Spleen (tissue), 11 donors: ENCODE results near the gene ITPA. TPM values are rescaled to one million over a fixed set of nuclear protein-coding genes. Genes with fewer than 3 reads are reported as not detected.

Source experiments
- DNase-seq: peaks from one replicate; pipeline ENCODE4 v3.0.0-alpha.2; 2020
- H3K27ac ChIP-seq, 8 donors: fragments of 200-600 bp; sonication (generic) in 7 of 8; 1 replicate in 4 of 8; 2 replicates in 4 of 8; pipeline versions ENCODE4 v1.5.0 to v1.8.0; 2016 to 2021; ENCODE audit warnings: inconsistent platforms in 4 of 8, mild to moderate bottlenecking in 4 of 8, moderate library complexity in 1 of 8
- H3K27me3 ChIP-seq, 7 donors: fragments of 200-600 bp; sonication (generic) in 6 of 7; replicated peaks in 1 of 7; 1 replicate in 4 of 7; 2 replicates in 3 of 7; pipeline versions ENCODE4 v1.5.0 to v1.8.0; 2016 to 2021; ENCODE audit warnings: inconsistent platforms in 3 of 7, mild to moderate bottlenecking in 1 of 7
- H3K36me3 ChIP-seq, 6 donors: fragments of 200-600 bp; sonication (generic) in 5 of 6; 1 replicate in 4 of 6; 2 replicates in 2 of 6; pipeline versions ENCODE4 v1.5.0 to v1.8.0; 2016 to 2021; ENCODE audit warnings: inconsistent platforms in 2 of 6
- H3K4me1 ChIP-seq, 6 donors: fragments of 200-600 bp; sonication (generic) in 5 of 6; 1 replicate in 3 of 6; 2 replicates in 3 of 6; pipeline versions ENCODE4 v1.5.0 to v1.8.0; 2016 to 2021; ENCODE audit warnings: inconsistent platforms in 3 of 6
- H3K4me3 ChIP-seq, 8 donors: fragments of 200-600 bp; sonication (generic) in 7 of 8; 1 replicate in 4 of 8; 2 replicates in 4 of 8; pipeline versions ENCODE4 v1.5.0 to v1.8.0; 2016 to 2021; ENCODE audit warnings: inconsistent platforms in 4 of 8, mild to moderate bottlenecking in 4 of 8, moderate library complexity in 2 of 8
- H3K9me3 ChIP-seq, 8 donors: fragments of 200-600 bp; sonication (generic) in 7 of 8; 1 replicate in 4 of 8; 2 replicates in 4 of 8; pipeline versions ENCODE4 v1.5.0 to v1.8.0; 2016 to 2021; ENCODE audit warnings: inconsistent platforms in 4 of 8
- POLR2A ChIP-seq, 3 donors: fragments of 450-650 bp; IDR thresholded peaks; one replicate each; pipeline ENCODE4 v1.5.1; 2017; ENCODE audit warnings: antibody characterized with exemption in 3 of 3, mild to moderate bottlenecking in 1 of 3
- POLR2AphosphoS5 ChIP-seq, 3 donors: sonication (generic); formaldehyde crosslinking; IDR thresholded peaks; one replicate each; pipeline ENCODE4 v1.5.1; 2017; ENCODE audit warnings: antibody characterized with exemption in 3 of 3
- WGBS, 5 donors: extraction: QIAGEN DNeasy Blood & Tissue Kit in 3 of 5; methylation state at CpG; one replicate each; pipeline versions ENCODE4 v1.1.5 to v1.1.7; 2013 to 2018; 5-methylcytosine and 5-hydroxymethylcytosine counted together
- intact Hi-C: fragments of 100-400 bp; cut with DNase I; formaldehyde crosslinking; loops from one replicate; pipeline ENCODE4 v1.15.0; 2023; ENCODE audit warnings: low total_unique reads
- polyA plus RNA-seq, 3 donors: library from polyadenylated mRNA; stranded (reverse); fragments of 200-250 nt; gene quantifications; one replicate each; pipeline ENCODE4 v1.2.1, GENCODE V29; 2013
- total RNA-seq, 7 donors: library from RNA; depleted of rRNA in 3 of 7; stranded (reverse); fragments of >200 nt in 3 of 7; fragmentation: NEBNext Ultra II Directional in 4 of 7; extraction: Animal tissue kit (Norgen Biotek cat#: 25700) in 4 of 7; gene quantifications; one replicate each; pipeline versions ENCODE4 v1.1.0 to v1.2.1, GENCODE V29; 2016 to 2021
- TF ChIP-seq, protein P1 (sequence below), 11 experiments: fragments of 200-600 bp in 7 of 11; fragments of 450-650 bp in 4 of 11; sonication (generic) in 4 of 11; IDR thresholded peaks in 8 of 11; conservative IDR thresholded peaks in 3 of 11; 1 replicate in 7 of 11; 2 replicates in 4 of 11; pipeline versions ENCODE4 v1.4.0 to v1.8.0; 2016 to 2021; ENCODE audit warnings: antibody characterized with exemption in 11 of 11, inconsistent platforms in 4 of 11, mild to moderate bottlenecking in 1 of 11
- donor health status: healthy with polysubstance abuse.
- donor health status: DM: no; HTN: no; CAD: no; lungs with moderate emphysema.
- donor health status: DM: no; HTN: no; CAD: no.
- donor health status: Bipolar disorder and iron deficiency.
- donor health status: healthy.
- donor health status: DM: no; HTN: no; CAD: no.
- donor health status: DM: yes; HTN: yes; CAD: no.

ITPA gene
- total and polyA plus RNA-seq, 10 donors: 26.1 to 173 (median 43.9) TPM

- Histone ChIP-seq H3K4me3 (no peak overlapping the region), H3K36me3 (peaks cover 0 to 48% (median 29%) of the 10 kb centered on the region in 6 donors), H3K4me1 (peaks cover 5 to 22% (median 15%) of the 10 kb centered on the region in 6 donors), H3K27ac (no peak overlapping the region), H3K9me3 (no peaks in the 10 kb centered on the region), H3K27me3 (no peaks in the 10 kb centered on the region)
- 92 to 96% (median 95%) methylated on average over 14 of the region's 14 CpGs for WGBS, 5 donors
- intact Hi-C loops: no loop called here
- TF ChIP-seq, protein P1, sequence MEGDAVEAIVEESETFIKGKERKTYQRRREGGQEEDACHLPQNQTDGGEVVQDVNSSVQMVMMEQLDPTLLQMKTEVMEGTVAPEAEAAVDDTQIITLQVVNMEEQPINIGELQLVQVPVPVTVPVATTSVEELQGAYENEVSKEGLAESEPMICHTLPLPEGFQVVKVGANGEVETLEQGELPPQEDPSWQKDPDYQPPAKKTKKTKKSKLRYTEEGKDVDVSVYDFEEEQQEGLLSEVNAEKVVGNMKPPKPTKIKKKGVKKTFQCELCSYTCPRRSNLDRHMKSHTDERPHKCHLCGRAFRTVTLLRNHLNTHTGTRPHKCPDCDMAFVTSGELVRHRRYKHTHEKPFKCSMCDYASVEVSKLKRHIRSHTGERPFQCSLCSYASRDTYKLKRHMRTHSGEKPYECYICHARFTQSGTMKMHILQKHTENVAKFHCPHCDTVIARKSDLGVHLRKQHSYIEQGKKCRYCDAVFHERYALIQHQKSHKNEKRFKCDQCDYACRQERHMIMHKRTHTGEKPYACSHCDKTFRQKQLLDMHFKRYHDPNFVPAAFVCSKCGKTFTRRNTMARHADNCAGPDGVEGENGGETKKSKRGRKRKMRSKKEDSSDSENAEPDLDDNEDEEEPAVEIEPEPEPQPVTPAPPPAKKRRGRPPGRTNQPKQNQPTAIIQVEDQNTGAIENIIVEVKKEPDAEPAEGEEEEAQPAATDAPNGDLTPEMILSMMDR (IDR thresholded peaks at IDR 0.05 in 8 of 11, conservative IDR thresholded peaks at IDR 0.05 in 3 of 11): no peak
- no peak for TF ChIP-seq POLR2A (IDR thresholded peaks at IDR 0.05)
- peak in 1 of 3 donors; percentile 53 for TF ChIP-seq POLR2AphosphoS5 (IDR thresholded peaks at IDR 0.05)
- DNase-seq: no peak
Measured at GRCh38 chr20:3226864-3227263, 17.6 kb downstream of the ITPA start.

- 76 to 86% (median 81%) methylated on average over 6 to 7 of the region's 7 CpGs for WGBS, 5 donors
- H3K27me3 ChIP-seq: no peaks in the 10 kb centered on the region
- H3K27ac ChIP-seq: no peak overlapping the region
- H3K4me3 ChIP-seq: no peak overlapping the region
- peaks cover 0 to 41% (median 23%) of the 10 kb centered on the region in 6 donors for H3K36me3 ChIP-seq
- H3K4me1 ChIP-seq: peaks cover 1 to 16% (median 13%) of the 10 kb centered on the region in 6 donors
- TF ChIP-seq POLR2A (IDR thresholded peaks at IDR 0.05) (no peak), POLR2AphosphoS5 (IDR thresholded peaks at IDR 0.05) (peak in 1 of 3 donors; percentile 5)
- TF ChIP-seq, protein P1 (IDR thresholded peaks at IDR 0.05 in 8 of 11, conservative IDR thresholded peaks at IDR 0.05 in 3 of 11): no peak
- no peak for DNase-seq
- no peaks in the 10 kb centered on the region for H3K9me3 ChIP-seq
- intact Hi-C loops: no loop called here
Measured at GRCh38 chr20:3227506-3227905, 18.2 kb downstream of the ITPA start.

GRCh38 chr20:3227936-3228749, 18.8 kb downstream of the ITPA start:
- H3K9me3 ChIP-seq: no peaks in the 10 kb centered on the region
- intact Hi-C loops: no loop called here
- H3K27me3 ChIP-seq: no peaks in the 10 kb centered on the region
- peaks cover 0 to 35% (median 17%) of the 10 kb centered on the region in 6 donors for H3K36me3 ChIP-seq
- no peak overlapping the region for H3K27ac ChIP-seq
- TF ChIP-seq, protein P1 (IDR thresholded peaks at IDR 0.05 in 8 of 11, conservative IDR thresholded peaks at IDR 0.05 in 3 of 11): no peak
- TF ChIP-seq POLR2AphosphoS5 (IDR thresholded peaks at IDR 0.05): peak in 1 of 3 donors; percentile 40
- H3K4me1 ChIP-seq: peaks cover 0 to 10% (median 6%) of the 10 kb centered on the region in 6 donors
- H3K4me3 ChIP-seq: no peak overlapping the region
- whole genome bisulfite sequencing, 5 donors: 87 to 94% (median 90%) methylated on average over 35 to 42 of the region's 42 CpGs
- DNase-seq: peak; percentile 67

DNA sequence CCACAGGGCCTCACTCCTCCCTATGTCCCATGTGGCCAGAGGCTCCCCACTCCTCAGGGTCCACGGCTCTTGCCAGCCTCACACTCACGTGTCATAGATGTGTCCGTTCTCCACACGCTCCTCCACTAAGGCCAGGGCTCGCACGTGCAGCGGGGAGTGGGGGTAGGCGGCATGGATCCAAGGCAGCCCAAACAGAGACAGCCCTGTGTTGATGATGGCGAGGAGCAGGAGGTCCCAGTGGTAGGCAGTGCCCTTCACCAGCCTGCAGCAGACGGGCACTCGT, 19.4 kb downstream of the ITPA start:
- no peaks in the 10 kb centered on the region for H3K27me3 ChIP-seq
- no peak for DNase-seq
- no peak overlapping the region for H3K4me3 ChIP-seq
- peaks cover 0 to 29% (median 12%) of the 10 kb centered on the region in 6 donors for H3K36me3 ChIP-seq
- H3K27ac ChIP-seq: no peak overlapping the region
- H3K9me3 ChIP-seq: no peaks in the 10 kb centered on the region
- TF ChIP-seq, protein P1 (IDR thresholded peaks at IDR 0.05 in 8 of 11, conservative IDR thresholded peaks at IDR 0.05 in 3 of 11): no peak
- TF ChIP-seq POLR2A (IDR thresholded peaks at IDR 0.05) (no peak), POLR2AphosphoS5 (IDR thresholded peaks at IDR 0.05) (no peak)
- 86 to 96% (median 92%) methylated on average over 9 to 11 of the region's 11 CpGs for whole genome bisulfite sequencing, 5 donors
- intact Hi-C loops: no loop called here
- H3K4me1 ChIP-seq: peaks cover 0 to 5% (median under 1%) of the 10 kb centered on the region in 6 donors
